Activated CD4-positive, alpha-beta T cell treated with anti-CD3 and anti-CD28 coated beads, Interleukin-2, amount 50 U/mL, for 48 hours (primary cell): Measurements from ENCODE around the gene PABPC1L.
A peak's percentile ranks its signal among the peaks of the same experiment; 100 is the strongest.

Experiments used
- DNase-seq, 2 experiments: peaks; one replicate each; pipeline ENCODE4 v3.0.0-alpha.2; 2020

PABPC1L gene

DNA sequence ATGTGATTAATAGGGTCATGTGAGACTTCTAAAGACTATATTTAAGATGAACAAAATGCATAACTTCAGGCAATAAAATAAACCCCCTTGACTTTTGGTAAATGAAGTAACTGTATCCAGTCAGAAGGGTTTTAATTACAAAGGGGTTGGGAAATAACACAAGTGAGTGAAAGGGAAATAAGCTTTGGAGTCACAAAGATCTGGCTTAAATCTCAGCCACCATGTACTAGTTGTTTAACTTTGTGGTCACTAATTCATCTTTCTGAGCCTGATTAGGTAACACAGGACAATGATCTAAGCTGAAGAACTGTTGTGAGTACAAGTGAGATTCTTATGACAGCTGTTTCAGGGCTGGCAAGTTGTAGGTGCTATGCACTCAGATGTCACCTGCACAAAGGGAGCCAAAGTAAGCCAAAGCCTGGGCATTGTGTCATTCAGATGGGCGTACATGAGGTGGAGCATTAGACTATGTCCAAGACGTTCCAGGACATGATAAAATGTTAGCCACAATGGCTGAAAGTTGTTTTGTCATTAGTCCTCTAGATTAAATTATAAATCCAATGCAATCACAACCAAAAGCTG is 36.5 kb downstream of the PABPC1L start:
- DNase-seq, result no peak

DNA sequence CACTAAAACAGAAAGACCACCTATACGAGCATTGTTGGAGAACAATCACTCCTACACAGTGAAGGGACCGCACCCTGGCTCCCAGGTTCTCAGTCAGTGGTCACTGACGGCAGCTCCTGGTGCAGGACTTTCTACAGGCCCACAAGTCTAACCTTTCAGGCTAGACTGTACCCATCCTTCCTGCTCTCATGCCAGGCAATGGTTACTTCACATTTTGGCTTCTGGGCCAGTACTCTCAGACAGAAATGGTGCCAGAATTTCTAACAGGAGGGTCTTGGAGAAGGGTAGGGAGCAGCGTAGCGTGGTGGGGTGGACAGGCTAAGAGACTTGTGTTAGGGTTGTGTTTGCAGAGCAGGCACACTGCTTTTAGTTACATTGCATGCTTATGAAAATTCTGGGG is 38.2 kb downstream of the PABPC1L start:
- DNase-seq, result no peak

DNA sequence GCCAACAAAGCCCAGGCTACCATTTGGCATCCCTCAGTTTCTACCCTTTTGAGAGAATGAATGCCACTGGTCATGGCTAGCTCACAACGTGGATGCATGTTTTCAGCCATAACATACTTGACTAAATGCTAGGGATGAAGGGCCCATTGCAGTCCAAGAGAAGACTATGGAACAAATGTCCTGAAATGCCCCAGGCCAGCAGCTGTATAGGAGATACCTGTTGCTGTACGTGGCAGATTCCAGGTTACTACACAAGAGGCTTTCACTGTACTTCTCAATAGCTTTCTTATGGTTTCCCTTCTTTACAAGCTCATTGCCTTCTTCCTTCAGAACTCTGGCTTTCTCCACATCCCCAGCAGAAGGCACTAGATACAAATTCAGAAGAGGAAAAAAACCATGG is 38.7 kb downstream of the PABPC1L start:
- no peak for DNase-seq

DNA sequence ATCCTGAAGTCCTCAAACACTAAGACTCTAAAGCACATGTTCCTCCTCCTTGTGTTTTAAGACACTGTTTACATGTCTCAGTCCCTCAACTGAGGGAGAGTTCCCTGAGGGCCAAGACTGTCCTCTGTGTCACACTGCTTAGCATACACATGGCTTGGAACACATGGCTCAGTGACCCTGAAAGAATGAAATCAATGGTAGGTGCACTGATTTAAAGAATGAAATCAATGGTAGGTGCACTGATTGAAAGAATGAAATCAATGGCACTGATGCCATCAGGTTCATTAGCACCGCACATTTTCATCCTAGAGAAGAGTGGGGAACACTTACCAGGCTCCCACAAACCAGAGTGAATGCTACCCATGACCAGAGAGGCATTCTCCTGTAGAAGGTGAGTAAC is 40.5 kb downstream of the PABPC1L start:
- no peak for DNase-seq

DNA sequence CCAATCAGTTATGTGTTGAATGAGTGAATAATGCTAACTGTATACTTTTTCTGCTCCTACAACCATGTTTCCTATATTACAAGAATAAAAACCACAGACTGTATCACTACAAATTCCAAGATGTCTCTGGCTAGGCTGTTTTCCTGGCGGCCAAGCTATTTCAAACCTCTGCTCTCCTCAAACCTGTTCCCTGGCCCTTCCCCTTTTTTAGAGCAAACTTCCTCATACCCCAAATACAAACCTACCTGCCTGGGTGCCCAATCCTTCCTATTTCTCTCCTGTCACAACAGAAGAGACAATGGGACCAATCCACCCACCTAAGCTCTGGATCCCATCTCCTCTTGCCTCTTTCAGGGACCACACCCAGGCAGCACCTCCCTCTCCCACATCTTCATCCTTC is 42.9 kb downstream of the PABPC1L start:
- no peak for DNase-seq

DNA sequence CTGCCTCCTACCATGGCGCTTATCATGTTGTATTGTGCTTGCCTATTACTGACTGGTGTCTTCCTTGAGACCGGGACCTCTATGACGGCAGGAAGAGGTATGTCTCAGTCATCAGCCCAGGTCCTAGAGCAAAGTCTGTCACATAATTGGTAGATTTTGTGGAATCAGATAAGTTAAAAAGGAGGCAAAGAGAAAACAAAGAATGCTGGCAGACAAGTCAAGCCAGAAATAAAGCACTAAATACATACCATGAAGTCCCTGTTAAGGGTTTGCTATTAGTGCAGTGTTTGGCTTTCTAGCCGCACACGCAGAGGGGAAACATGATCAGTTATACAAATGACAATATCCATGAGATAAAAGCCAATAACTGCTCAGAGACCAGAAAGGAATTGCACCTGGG is 44.4 kb downstream of the PABPC1L start:
- DNase-seq, result no peak

DNA sequence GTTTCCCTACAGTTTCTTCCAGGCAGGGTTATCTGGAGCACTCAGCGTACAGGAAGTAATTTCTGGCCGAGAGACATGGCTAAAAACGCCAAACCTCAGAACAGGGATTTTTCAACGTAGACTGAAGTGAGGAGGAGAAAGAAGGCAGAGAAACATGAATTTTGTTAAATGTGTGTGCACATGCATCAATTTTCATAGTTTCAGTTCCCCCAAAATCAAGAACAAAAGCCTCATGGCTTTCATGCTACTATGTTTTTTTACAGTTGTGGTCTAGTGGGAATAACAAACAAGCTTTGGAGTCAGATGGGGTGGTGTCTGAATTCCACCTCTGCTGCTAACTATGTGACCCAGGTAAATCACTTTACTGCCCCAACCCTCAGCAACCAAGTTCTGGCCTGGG is 45.4 kb downstream of the PABPC1L start:
- no peak for DNase-seq

DNA sequence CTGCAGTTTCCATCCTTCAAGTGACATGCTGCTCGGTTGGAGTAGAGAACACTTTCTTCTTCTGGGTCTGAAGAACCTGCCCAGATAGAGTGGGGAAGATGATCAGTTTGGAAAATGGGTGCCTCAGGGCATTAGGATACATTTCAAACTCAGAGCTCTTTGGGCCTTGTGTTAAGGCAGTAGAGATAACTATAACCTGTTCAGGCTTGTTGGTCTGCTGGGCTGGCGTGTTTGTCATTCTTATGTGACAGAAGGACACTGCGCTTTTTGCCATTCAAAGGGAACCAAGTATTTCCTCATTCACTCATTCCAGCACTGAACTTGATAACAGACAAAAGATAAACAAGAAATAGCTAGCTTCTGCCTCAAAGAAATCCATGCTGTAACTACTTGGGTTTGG is 46.5 kb downstream of the PABPC1L start:
- no peak for DNase-seq

DNA sequence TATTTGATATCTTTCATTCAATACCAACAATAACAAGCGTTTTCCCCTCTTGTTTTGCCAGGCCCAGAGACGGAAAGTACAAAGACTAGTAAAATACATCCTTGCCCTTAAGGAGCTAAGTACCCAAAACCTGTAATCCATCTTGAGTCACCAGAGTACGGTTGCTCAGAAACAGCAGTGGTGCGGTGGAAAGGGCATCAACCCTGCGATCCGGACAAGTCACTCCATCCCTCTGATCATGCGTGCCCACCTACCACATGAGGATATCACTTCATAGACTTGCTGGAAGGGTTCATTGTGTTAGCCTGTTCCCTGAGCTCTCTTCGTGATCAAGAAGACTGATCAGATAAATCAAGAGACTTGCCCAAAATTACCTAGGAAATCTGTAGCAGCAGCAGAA is 48.4 kb downstream of the PABPC1L start:
- no peak for DNase-seq

DNA sequence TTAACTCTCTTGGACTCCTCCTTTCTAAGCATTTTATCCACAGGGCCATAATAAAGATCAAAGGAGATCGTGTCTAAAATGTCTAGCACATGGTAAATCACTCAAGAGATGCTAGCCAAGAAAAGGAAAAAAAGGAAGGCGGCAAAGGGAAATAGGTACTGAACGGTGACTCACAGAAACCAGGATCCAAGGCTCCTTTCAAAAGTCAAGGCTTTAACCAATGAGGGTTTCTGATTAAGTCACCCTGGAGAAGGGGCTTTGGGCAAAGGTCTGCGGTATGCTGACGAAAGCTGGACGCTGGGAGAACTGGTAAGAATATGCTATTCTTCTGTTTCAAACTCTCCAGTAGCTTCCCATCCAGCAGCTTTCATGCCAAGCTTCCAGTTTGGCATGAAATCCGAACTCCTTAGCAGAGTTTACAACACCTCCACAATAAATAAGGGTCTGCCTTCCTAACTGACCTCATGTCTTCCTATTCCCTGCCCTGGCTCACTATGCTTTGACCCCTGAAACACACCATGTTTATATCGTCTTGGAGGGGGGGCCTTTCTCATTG is 49.3 kb downstream of the PABPC1L start:
- DNase-seq, result peak; percentile 43 to 62

DNA sequence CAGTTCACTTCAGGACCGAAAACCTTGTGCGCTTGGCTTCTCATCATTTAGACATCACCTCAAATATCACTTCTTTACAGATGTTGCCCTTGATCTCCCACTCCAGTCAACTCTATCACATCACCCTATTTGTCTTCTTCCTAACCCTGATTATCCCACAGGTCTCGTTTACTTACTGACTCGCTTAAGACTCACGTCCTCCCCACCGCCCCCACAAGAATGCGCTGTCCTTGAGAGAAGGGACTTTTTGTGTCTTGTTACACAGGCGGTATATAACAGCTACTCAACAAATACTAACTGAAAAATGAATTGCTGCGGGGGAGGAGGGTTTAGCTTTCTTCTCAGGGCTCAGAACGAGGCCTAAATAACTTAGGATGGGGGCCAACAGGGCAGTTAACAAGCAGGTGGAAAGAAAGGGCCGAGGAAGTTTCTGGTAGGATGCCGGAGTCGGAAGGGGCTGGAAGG is 49.8 kb downstream of the PABPC1L start:
- DNase-seq, result peak; percentile 76 to 80

DNA sequence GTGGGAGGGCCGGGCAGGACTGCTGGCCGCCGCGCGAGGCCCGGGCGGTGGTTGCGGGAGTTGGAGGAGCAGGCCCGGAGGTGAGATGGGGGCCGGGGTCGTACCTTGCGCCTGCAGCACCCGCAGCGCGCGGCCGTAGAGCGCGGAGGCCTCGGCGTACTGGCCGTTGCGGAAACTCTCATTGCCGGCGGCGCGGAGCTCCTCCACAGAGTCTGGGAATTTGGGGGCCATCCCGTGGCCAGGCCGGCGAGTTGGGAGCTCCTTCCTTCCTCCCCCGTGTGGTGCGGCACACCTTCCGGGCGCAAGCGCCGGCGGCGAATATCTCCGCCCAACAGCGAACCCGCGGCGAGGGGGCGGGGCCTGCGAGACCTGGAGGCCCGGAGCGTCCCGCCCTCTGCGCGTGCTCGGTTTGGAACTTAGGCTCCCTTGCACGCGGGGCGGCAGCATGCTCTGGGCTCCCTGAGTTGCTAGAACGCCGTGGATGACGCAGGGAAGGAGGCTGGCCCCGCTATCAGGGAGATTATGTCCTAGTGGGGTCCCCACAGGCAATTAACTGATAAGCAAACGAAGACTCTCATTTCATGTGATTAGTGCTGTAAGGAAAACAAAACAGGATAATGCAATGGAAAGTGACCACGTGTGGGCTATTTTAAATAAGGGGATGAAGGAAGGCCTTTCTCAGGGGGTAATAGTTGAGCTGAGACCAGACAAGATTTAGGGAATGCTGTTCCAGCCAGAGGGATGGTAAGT is 50.4 kb downstream of the PABPC1L start, which contains the start of gene TOMM34:
TOMM34 (minus strand) TSS at position 295 of the 750 bp plus-strand sequence; CDS start at position 231, 64 bp downstream.
- DNase-seq, result peak; percentile 97

DNA sequence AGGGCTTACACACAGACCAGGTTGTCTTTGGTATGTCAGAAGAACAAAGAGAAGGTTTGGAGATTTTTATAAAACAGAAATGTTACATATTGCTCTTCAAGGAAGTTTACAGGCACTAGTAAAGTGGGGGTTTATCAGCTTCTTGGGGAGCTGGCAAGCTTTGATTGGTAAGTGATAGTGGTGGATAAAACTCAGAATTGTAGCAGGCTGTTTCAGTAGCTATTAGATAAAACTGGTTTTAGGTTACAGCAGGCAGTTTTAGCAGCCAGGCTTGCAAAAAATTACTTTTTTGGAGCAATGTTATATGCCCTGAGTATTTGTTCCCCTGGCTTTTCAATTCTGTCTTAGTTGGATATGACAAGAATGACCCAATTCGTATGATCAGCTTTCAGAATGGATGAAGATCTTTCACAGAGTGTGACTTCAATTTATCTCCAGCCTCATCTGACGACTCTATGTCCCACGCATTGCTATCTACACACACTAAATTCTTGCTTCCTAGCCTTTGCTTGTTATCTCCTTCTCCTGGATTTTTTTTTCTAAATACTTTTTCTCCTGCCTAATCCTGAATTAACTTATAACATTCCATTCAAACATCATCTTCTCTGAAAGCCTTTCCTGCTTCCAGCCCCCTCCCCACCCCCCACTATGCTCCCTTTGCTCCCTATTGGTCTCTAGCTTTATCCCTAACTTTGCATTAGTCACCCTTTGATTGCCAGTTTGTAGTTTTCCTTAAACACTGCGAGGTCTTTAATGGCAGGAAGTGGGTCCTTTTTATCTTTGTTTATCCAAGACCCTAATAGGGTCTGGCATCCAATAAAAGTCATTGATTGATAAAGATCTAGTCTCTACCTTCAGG is 51.4 kb downstream of the PABPC1L start:
- DNase-seq, result no peak

DNA sequence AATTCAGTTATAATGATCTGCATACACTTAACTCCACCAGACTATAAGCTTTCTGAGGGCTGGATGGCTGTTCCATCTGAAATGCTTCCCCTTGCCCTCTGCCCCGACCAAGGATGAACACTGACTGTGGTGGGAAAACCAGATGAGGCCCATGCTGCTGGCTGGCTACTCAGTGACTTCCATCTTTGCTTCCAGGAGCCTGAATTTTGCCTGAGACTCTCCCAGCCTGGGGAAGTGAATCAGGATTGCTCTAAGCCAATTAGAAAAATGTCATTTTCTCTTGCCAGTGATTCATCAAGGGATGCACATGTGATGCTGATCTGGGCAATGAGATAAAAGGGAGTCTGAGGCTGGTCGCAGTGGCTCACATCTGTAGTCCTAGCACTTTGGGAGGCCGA is 52.0 kb downstream of the PABPC1L start:
- DNase-seq, result no peak

DNA sequence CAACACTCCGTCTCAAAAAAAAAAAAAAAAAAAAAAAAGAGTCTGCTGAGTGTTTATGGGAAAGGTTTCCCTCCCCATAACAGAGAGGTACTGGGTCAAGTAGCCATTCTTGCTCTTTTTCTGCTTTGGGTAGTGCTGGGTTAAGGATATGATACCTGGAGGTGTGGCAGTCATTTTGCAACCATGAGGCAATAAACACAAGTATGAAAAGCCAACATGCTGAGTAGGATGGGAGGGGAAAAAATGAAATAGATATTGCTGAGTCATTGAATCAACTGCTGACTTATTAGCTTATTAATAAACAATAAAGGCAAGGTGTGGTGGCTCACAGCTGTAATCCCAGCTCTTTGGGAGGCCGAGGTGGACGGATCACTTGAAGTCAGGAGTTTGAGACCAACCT is 52.6 kb downstream of the PABPC1L start:
- no peak for DNase-seq

DNA sequence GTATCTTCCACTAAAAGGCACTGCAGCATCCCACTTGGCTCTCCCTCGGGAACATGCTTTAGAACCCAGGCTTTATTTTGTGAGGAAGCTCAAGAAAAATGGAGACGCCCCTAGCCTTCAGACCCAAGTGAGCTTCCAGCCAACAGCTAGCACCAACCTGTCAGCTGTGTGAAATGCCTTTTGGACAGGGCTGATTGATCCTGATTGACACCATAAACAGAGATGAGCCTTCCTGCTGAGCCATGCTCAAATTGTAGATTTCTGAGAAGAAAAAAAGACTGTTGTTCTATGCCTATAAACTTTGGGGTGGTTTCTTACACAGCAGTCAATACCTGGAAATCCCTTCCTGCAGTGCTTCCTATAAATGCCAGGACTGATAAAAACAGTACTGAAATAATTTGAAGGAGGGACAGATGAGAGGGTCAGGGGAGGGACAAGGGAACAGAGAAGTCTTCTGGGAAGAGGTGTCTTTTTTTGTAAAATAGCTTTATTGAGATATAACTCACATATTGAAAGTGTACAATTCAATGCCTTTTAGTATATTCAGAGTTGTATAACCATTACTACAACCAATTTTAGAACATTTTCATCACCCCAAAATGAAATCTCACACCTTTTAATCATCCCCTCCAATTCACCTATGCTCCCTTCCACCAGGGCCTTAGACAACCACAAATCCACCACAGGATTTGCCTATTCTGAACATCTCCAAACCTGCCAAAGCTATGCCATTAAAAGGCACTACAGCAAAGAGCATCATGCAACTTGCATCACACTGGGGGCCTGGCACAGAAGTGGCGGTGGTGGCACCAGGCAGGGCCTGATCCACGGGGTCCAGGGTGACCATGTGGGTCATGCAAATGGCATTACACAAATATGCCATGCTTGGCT is 53.7 kb downstream of the PABPC1L start:
- DNase-seq, result no peak

DNA sequence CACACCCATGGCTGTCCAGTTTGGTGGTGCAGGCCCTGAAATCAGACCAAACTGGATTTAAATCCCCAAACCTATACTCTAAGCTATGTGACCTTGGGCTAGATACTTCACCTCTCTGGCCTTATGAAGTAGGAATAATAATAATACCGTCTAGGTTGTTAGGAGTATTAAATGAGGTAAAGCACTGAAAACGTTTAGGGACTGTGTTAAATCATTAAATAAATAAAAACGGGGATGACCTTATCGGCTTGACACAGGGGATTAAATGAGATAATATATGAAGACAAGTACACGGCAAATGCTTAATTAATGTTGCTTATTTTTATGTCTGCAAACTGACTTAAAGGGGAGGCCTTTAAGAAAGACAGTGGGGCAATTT is 55.8 kb downstream of the PABPC1L start:
- DNase-seq, result no peak

DNA sequence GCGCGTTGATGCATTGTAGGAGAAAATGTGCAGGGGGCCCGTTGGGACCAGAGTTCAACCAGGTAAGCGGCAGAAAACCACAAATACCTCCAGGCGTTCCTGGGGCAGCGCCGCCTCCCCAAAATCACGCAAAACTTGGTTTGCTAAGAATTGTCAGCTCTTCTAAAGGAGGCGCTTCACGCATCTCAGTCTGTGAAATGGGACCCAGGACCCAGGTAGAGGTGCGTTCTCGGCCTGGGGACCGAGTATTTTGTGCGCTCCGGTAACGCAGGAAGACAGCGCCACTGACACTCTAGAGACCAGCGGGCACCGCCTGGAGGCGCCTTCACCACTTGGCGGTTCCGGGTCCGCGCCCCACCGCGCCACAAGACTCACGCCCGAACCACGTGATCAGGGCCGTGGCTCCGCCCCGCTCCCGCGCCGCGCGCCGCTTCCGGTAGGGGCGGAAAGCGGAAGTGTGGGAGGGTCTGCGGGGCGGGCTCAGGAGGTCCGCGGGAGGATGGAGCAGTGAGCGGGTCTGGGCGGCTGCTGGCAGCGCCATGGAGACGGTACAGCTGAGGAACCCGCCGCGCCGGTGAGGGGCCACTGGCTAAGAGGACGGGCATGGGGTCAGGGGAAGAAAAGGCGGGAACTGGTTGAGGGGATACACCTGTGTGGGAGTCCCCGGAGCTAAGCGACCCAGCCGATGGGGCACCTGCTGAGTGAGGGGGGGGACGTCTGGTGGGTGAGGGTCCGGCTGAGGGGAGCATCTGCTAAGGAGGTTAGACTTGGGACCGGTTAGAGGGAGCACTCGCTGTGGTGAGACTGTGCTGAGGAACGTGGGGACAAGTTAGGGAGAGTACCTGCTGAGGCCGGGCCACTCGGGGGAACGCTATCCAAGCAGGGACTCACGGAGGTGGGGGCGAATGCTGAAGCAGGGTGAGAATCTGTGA is 56.4 kb downstream of the PABPC1L start, which contains the start of gene STK4:
STK4 (plus strand) TSS at position 483 of the 932 bp plus-strand sequence; CDS start at position 540, 57 bp downstream.
- peak; percentile 94 for DNase-seq

DNA sequence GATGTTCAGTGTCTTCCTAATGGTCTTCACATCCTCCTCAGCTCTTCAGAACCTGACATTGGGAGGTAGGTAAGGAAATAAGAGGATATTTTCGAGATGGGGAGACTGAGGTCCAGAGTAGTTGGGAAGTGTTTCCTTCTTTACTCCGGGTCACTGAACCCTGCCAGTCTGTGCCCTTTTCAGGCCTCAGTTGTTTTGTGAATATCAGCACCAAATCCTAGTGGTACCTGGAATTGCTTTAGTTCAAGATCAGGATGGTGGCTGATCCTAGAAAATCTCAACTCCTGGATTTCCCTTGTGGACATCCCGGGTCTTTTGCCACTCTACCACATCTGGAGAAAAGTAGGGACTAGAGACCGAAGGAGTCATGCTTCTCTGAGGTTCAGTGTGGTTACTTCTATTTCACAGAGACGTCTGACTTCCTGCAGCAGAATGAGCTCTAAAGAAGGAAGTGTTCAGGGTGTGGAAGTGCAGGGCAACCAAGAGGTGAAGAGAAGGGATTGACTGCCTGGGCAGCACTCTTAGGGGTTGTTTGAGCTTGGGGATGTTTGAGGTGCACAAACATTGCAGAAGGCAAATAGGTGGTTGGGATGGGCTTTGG is 57.4 kb downstream of the PABPC1L start:
- DNase-seq, result peak in 1 of 2 experiments; percentile 27

DNA sequence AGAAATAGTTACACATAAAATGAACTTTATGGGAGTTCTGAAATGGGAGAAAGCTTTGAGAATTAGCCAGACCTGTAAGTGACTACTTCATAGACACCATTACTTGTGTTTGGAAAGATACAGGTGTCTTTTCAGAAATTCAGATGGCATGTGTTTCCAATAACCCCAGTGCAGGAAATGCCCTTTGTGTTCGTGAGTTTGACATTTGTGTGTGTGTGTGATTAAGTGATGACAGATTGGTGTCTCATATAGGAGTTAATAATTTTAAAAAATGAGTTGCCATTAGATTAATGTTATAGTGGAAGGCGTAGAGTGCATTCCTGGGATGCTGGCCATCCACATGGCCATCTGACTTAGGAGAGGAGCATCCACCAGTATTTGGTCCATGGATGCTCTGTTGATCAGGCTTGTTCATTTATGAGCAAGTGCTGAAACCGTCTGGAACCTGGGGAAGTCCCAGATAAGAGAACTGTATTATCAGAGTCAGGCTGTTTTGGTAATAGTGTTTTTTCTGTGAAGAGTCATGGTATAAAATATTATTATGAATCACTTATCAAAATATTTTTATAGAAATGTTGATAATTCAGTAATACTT is 59.5 kb downstream of the PABPC1L start:
- peak in 1 of 2 experiments; percentile 35 for DNase-seq
